ENCODE results near the gene OR5H6. TPM values are rescaled to one million over a fixed set of nuclear protein-coding genes. Genes with fewer than 3 reads are reported as not detected.

OR5H6 gene
- total and polyA plus RNA-seq, 2 donors (not counting 1 experiment from before 2014, with no cell fraction given): not detected

GRCh38 chr3:98242155-98242554 lies 21.9 kb upstream of the OR5H6 start:
- Histone ChIP-seq H3K36me3 (replicated peaks in 1 of 2; ENCODE audit: control extremely low read depth in 1 of 2, control insufficient read depth in 1 of 2, extremely low read depth in 1 of 2, insufficient read depth in 2 of 2, low read length in 1 of 2) (no peaks in the 10 kb centered on the region), H4K20me1 (ENCODE audit: control insufficient read depth, insufficient read depth, low read length, poor library complexity, severe bottlenecking) (no peaks in the 10 kb centered on the region), H3K9me3 (ENCODE audit: control extremely low read depth in 1 of 3, control insufficient read depth in 2 of 3, insufficient read depth in 1 of 3, low read length in 2 of 3) (peaks cover 0 to 3% (median 0%) of the 10 kb centered on the region in 3 donors), H2AFZ (ENCODE audit: insufficient read depth, low read depth, low read length, poor library complexity, severe bottlenecking) (no peak overlapping the region), H3K4me3 (ENCODE audit: control extremely low read depth in 1 of 5, extremely low read depth in 1 of 5, insufficient read depth in 1 of 5, low read depth in 2 of 5, low read length in 4 of 5) (no peak overlapping the region), H3K4me1 (ENCODE audit: control insufficient read depth in 2 of 2, insufficient read depth in 2 of 2, low read length in 2 of 2) (no peaks in the 10 kb centered on the region), H3K4me2 (replicated peaks; ENCODE audit: low read depth, low read length, poor library complexity, severe bottlenecking) (no peak overlapping the region), H3K27ac (ENCODE audit: low read length in 2 of 2) (no peak overlapping the region), H3K79me2 (ENCODE audit: control insufficient read depth, insufficient read depth, low read length) (no peaks in the 10 kb centered on the region), H3K27me3 (replicated peaks in 1 of 4; ENCODE audit: control extremely low read depth in 1 of 4, control insufficient read depth in 3 of 4, insufficient read depth in 4 of 4, low read length in 3 of 4) (no peaks in the 10 kb centered on the region), H3K9ac (ENCODE audit: low read length) (no peak overlapping the region)
- ATAC-seq (ENCODE audit: low read depth) (no peak), DNase-seq (no peak)
- CTCF ChIA-PET: no interaction called here
- no peaks in the 10 kb centered on the region for H3K4me1 Mint-ChIP-seq
- no peaks in the 10 kb centered on the region for H3K9me3 Mint-ChIP-seq (ENCODE audit: insufficient read depth)
- POLR2A ChIA-PET: no interaction called here
- TF ChIP-seq EZH2 (IDR thresholded peaks at IDR 0.05; ENCODE audit: borderline replicate concordance, insufficient read depth, low read depth, low read length, poor library complexity, severe bottlenecking): no peak
- no peak for TF ChIP-seq CTCF (IDR thresholded peaks at IDR 0.05)
- H3K27ac Mint-ChIP-seq: no peak overlapping the region
- intact Hi-C loops (cut with micrococcal nuclease): no loop called here
- no CpG with 5 or more reads among the region's 1 CpG for WGBS (ENCODE audit: insufficient coverage)
- H3K4me3 Mint-ChIP-seq: no peak overlapping the region
- H3K27me3 Mint-ChIP-seq: no peaks in the 10 kb centered on the region

GRCh38 chr3:98243843-98244242 lies 20.2 kb upstream of the OR5H6 start:
- Histone ChIP-seq H3K27ac (ENCODE audit: low read length in 2 of 2) (no peak overlapping the region), H2AFZ (ENCODE audit: insufficient read depth, low read depth, low read length, poor library complexity, severe bottlenecking) (no peak overlapping the region), H3K4me1 (ENCODE audit: control insufficient read depth in 2 of 2, insufficient read depth in 2 of 2, low read length in 2 of 2) (no peaks in the 10 kb centered on the region), H3K27me3 (replicated peaks in 1 of 4; ENCODE audit: control extremely low read depth in 1 of 4, control insufficient read depth in 3 of 4, insufficient read depth in 4 of 4, low read length in 3 of 4) (no peaks in the 10 kb centered on the region), H3K9me3 (ENCODE audit: control extremely low read depth in 1 of 3, control insufficient read depth in 2 of 3, insufficient read depth in 1 of 3, low read length in 2 of 3) (peaks cover 0 to 3% (median 0%) of the 10 kb centered on the region in 3 donors), H3K4me2 (replicated peaks; ENCODE audit: low read depth, low read length, poor library complexity, severe bottlenecking) (no peak overlapping the region), H3K36me3 (replicated peaks in 1 of 2; ENCODE audit: control extremely low read depth in 1 of 2, control insufficient read depth in 1 of 2, extremely low read depth in 1 of 2, insufficient read depth in 2 of 2, low read length in 1 of 2) (no peaks in the 10 kb centered on the region), H3K4me3 (ENCODE audit: control extremely low read depth in 1 of 5, extremely low read depth in 1 of 5, insufficient read depth in 1 of 5, low read depth in 2 of 5, low read length in 4 of 5) (no peak overlapping the region), H4K20me1 (ENCODE audit: control insufficient read depth, insufficient read depth, low read length, poor library complexity, severe bottlenecking) (no peaks in the 10 kb centered on the region), H3K9ac (ENCODE audit: low read length) (no peak overlapping the region), H3K79me2 (ENCODE audit: control insufficient read depth, insufficient read depth, low read length) (no peaks in the 10 kb centered on the region)
- intact Hi-C loops (cut with micrococcal nuclease): no loop called here
- WGBS (ENCODE audit: insufficient coverage): 59% methylated on average over 6 of the region's 7 CpGs
- DNase-seq: no peak
- Mint-ChIP-seq H3K4me1 (no peaks in the 10 kb centered on the region), H3K27ac (no peak overlapping the region), H3K4me3 (no peak overlapping the region), H3K9me3 (ENCODE audit: insufficient read depth) (no peaks in the 10 kb centered on the region), H3K27me3 (no peaks in the 10 kb centered on the region)
- no peak for ATAC-seq (ENCODE audit: low read depth)
- TF ChIP-seq EZH2 (IDR thresholded peaks at IDR 0.05; ENCODE audit: borderline replicate concordance, insufficient read depth, low read depth, low read length, poor library complexity, severe bottlenecking) (no peak), CTCF (IDR thresholded peaks at IDR 0.05) (no peak)
- ChIA-PET POLR2A (no interaction called here), CTCF (no interaction called here)

Measured in B cell (primary cell).